GM12891 (cell line): ENCODE data around the gene HS6ST3.

ENCODE experiments used
- PAX5 ChIP-seq: IDR thresholded peaks from 2 replicates; pipeline ENCODE4 v1.6.1; 2011; ENCODE audit warnings: low read length, moderate library complexity, mild to moderate bottlenecking; ENCODE audit not compliant: insufficient read depth, severe bottlenecking
- POLR2A ChIP-seq: IDR thresholded peaks from 2 replicates; pipeline ENCODE4 v1.6.1; 2011; ENCODE audit warnings: low read depth, low read length, control low read depth

GRCh38 chr13:96294930-96295881 is 205.3 kb downstream of the HS6ST3 start:
- TF ChIP-seq POLR2A (no peak), PAX5 (no peak)
